Measurements from ENCODE around the gene HAT1.
"Not testable (repeated sequence)": the region's sequence is repeated elsewhere in the genome, so short reads cannot be mapped to it uniquely, and the experiment has no call there.

Gene HAT1

DNA sequence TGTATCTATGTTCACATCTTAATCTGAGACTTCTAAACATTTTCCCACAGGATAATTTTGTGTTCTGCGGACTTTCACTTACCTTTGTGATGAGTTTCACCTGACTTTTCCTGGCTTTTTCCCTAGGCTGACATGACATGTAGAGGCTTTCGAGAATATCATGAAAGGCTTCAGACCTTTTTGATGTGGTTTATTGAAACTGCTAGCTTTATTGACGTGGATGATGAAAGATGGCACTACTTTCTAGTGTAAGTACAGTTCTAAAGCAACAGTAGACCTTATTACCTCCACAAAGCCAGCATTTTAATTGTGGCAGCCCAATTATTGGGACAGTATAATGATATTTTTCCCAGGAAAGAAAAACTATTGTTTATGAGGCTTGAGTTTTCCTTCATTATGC lies 43.4 kb downstream of the HAT1 start:
- H3K36me3 ChIP-seq, result peaks cover 39% of the 10 kb centered on the region
- DNase-seq, result no peak
- H3K4me3 ChIP-seq (ENCODE audit: low read depth, low read length), result no peak overlapping the region
- TF ChIP-seq, protein P1, sequence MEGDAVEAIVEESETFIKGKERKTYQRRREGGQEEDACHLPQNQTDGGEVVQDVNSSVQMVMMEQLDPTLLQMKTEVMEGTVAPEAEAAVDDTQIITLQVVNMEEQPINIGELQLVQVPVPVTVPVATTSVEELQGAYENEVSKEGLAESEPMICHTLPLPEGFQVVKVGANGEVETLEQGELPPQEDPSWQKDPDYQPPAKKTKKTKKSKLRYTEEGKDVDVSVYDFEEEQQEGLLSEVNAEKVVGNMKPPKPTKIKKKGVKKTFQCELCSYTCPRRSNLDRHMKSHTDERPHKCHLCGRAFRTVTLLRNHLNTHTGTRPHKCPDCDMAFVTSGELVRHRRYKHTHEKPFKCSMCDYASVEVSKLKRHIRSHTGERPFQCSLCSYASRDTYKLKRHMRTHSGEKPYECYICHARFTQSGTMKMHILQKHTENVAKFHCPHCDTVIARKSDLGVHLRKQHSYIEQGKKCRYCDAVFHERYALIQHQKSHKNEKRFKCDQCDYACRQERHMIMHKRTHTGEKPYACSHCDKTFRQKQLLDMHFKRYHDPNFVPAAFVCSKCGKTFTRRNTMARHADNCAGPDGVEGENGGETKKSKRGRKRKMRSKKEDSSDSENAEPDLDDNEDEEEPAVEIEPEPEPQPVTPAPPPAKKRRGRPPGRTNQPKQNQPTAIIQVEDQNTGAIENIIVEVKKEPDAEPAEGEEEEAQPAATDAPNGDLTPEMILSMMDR (IDR thresholded peaks at IDR 0.05; ENCODE audit: low read depth, low read length), result no peak
- H3K27ac ChIP-seq, result no peak overlapping the region
- H3K9me3 ChIP-seq (ENCODE audit: severe bottlenecking), result no peaks in the 10 kb centered on the region
- no peaks in the 10 kb centered on the region for H3K27me3 ChIP-seq (ENCODE audit: insufficient read depth, low read depth, severe bottlenecking)

DNA sequence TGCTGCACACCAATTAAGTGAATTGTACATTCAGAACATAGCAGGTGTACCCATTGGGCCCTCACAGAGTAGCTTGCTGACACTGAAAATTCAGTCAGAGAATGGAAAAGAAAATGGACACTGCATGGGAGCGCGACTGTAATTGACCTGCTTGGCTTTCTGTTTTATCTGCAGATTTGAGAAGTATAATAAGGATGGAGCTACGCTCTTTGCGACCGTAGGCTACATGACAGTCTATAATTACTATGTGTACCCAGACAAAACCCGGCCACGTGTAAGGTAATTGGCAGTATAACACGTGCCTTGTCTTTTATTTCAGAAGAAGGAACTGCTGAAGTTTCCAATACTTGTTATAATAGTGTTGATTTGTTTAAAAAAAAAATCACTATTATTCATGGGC lies 44.0 kb downstream of the HAT1 start:
- TF ChIP-seq, protein P1 (IDR thresholded peaks at IDR 0.05; ENCODE audit: low read depth, low read length), result no peak
- no peak overlapping the region for H3K4me3 ChIP-seq (ENCODE audit: low read depth, low read length)
- H3K9me3 ChIP-seq (ENCODE audit: severe bottlenecking), result no peaks in the 10 kb centered on the region
- no peak for DNase-seq
- H3K27me3 ChIP-seq (ENCODE audit: insufficient read depth, low read depth, severe bottlenecking), result no peaks in the 10 kb centered on the region
- H3K36me3 ChIP-seq, result peaks cover 44% of the 10 kb centered on the region
- no peak overlapping the region for H3K27ac ChIP-seq

DNA sequence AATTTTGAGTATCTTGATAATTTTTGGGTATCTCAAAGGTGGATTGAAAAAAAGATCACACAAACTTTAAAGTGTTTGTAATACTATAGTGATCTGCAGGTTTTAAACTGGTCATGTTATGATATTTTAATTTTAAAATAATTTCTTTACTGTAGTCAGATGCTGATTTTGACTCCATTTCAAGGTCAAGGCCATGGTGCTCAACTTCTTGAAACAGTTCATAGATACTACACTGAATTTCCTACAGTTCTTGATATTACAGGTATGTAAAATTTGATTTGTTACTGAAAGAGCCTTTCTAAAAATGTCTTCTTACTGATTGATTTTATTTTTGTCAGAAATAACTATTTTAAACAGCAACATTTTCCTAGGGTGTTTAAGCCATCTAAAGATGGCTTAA lies 44.4 kb downstream of the HAT1 start:
- DNase-seq, result no peak
- H3K4me3 ChIP-seq (ENCODE audit: low read depth, low read length), result no peak overlapping the region
- no peaks in the 10 kb centered on the region for H3K27me3 ChIP-seq (ENCODE audit: insufficient read depth, low read depth, severe bottlenecking)
- H3K27ac ChIP-seq, result no peak overlapping the region
- H3K9me3 ChIP-seq (ENCODE audit: severe bottlenecking), result no peaks in the 10 kb centered on the region
- H3K36me3 ChIP-seq, result peaks cover 49% of the 10 kb centered on the region
- TF ChIP-seq, protein P1 (IDR thresholded peaks at IDR 0.05; ENCODE audit: low read depth, low read length), result no peak

DNA sequence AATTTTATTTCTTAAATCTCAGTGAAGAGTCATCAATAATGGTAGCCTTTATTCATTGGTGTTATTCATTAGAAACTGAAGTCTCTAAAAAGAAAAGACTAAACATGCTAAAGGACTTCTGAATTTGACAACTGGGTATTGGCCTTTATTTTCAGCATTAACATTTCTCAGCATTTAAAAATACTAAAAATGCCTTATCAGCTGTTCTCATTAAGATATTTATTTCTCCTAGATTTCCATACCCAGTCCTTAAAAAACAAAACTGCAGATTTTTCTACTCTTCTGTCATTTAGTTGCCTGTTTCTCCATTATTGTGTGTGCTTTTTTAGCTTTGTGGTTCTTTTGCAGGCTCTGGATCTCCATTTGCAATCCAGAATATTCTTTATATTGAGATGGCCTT lies 46.2 kb downstream of the HAT1 start:
- DNase-seq, result no peak
- TF ChIP-seq, protein P1 (IDR thresholded peaks at IDR 0.05; ENCODE audit: low read depth, low read length), result no peak
- H3K36me3 ChIP-seq, result peaks cover 50% of the 10 kb centered on the region

DNA sequence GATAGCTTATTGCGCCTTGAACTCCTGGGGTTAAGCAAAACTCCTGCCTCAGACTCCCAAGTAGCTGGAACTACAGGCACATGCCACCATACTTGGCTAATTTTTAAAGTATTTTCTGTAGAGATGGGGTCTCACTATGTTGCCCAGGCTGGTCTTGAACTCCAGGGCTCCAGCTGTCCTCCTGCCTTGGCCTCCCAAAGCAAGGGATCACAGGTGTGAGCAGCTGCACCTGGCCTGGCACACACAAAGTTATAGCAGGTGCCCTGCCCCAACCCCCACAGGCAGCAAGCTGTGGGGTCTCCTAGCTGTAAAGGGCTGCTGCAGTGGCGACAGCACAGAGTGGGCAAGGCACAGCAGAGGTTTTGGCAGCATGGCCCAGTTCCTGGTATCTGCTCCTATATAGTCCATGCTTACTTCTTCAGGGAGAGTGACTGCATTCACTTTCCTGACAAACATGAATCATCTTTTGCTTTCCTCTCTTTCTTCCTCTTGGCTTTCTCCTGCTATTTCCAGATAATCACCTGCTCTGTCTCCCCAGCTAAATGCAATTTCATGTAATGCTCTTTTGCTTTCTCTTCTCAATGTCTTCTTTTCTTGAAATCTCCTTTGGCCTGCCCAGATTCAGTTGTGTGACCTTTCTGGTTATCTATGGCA lies 50.2 kb downstream of the HAT1 start:
- TF ChIP-seq, protein P1 (IDR thresholded peaks at IDR 0.05; ENCODE audit: low read depth, low read length), result no peak
- DNase-seq, result no peak
- H3K27me3 ChIP-seq (ENCODE audit: insufficient read depth, low read depth, severe bottlenecking), result no peaks in the 10 kb centered on the region

More for the DNA sequence above, 46.2 kb downstream of the HAT1 start:
- Histone ChIP-seq H3K4me3 (ENCODE audit: low read depth, low read length) (no peak overlapping the region), H3K27ac (no peak overlapping the region), H3K27me3 (ENCODE audit: insufficient read depth, low read depth, severe bottlenecking) (no peaks in the 10 kb centered on the region), H3K9me3 (ENCODE audit: severe bottlenecking) (no peaks in the 10 kb centered on the region)

DNA sequence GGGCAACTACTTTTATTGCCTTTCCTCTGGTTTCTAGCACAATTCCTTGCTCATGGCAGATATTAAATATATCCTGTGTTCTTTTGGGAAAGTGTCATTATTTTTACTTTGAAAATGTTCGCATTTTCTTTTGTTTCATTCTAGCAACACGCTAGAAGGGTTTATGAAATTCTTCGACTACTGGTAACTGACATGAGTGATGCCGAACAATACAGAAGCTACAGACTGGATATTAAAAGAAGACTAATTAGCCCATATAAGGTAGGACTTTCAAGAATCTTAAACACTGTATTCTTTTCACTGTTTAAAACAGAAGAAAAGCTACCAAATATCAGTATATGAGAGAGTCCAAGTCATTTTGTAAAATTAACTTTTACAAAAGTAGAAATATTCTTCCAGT lies 56.8 kb downstream of the HAT1 start:
- TF ChIP-seq, protein P1 (IDR thresholded peaks at IDR 0.05; ENCODE audit: low read depth, low read length), result no peak
- no peaks in the 10 kb centered on the region for H3K27me3 ChIP-seq (ENCODE audit: insufficient read depth, low read depth, severe bottlenecking)
- no peak overlapping the region for H3K4me3 ChIP-seq (ENCODE audit: low read depth, low read length)
- H3K9me3 ChIP-seq (ENCODE audit: severe bottlenecking), result no peaks in the 10 kb centered on the region
- no peak overlapping the region for H3K27ac ChIP-seq
- H3K36me3 ChIP-seq, result peaks cover 52% of the 10 kb centered on the region
- DNase-seq, result no peak

More for the DNA sequence above, 50.2 kb downstream of the HAT1 start:
- Histone ChIP-seq H3K27ac (no peak overlapping the region), H3K9me3 (ENCODE audit: severe bottlenecking) (no peaks in the 10 kb centered on the region), H3K36me3 (peaks cover 40% of the 10 kb centered on the region), H3K4me3 (ENCODE audit: low read depth, low read length) (no peak overlapping the region)

DNA sequence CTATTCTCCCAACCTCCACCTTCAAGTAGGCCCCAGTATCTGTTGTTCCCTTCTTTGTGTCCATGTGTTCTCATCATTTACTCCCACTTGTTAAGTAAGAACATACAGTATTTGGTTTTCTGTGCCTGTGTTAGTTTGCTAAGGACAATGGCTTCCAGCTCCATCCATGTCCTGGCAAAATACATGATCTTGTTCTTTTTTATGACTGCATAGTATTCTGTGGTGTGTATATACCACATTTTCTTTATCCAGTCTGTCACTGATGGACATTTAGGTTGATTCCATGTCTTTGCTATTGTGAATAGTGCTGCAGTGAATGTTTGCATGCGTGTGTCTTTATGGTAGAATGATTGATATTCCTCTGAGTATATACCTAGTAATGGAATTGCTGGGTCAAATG lies 61.7 kb downstream of the HAT1 start:
- H3K4me3 ChIP-seq (ENCODE audit: low read depth, low read length); H3K27ac ChIP-seq; H3K9me3 ChIP-seq (ENCODE audit: severe bottlenecking); DNase-seq; H3K27me3 ChIP-seq (ENCODE audit: insufficient read depth, low read depth, severe bottlenecking): not testable (repeated sequence)
- peaks cover 33% of the 10 kb centered on the region for H3K36me3 ChIP-seq

Data from WERI-Rb-1 (cell line).